H1 (cell line): ENCODE results near the gene MPHOSPH10. TPM values are rescaled to one million over a fixed set of nuclear protein-coding genes. Genes with fewer than 3 reads are reported as not detected.

Source experiments
- CBX8 ChIP-seq: fragments of 300-800, 300-1000 bp; sonication (generic); IDR thresholded peaks from 2 replicates; pipeline ENCODE4 v1.7.1; 2016; ENCODE audit warnings: low read depth, low read length, borderline replicate concordance
- JUN ChIP-seq: IDR thresholded peaks from 2 replicates; pipeline ENCODE4 v1.6.1; 2011; ENCODE audit warnings: low read depth, mild to moderate bottlenecking, improper control_type of control experiment, low read length
- SAP30 ChIP-seq: fragments of 300-600 bp; sonication (generic); IDR thresholded peaks from 2 replicates; pipeline ENCODE4 v1.7.1; 2012; ENCODE audit warnings: low read length, moderate library complexity, mild to moderate bottlenecking, inconsistent platforms; ENCODE audit not compliant: insufficient read depth, insufficient replicate concordance
- TCF12 ChIP-seq: IDR thresholded peaks from 2 replicates; pipeline ENCODE4 v1.6.1; 2011; ENCODE audit warnings: low read depth, mild to moderate bottlenecking, low read length
- YY1 ChIP-seq: IDR thresholded peaks from 2 replicates; pipeline ENCODE4 v1.6.1; 2011; ENCODE audit warnings: low read depth, mild to moderate bottlenecking, low read length
- polyA plus RNA-seq, 7 experiments: library from polyadenylated mRNA; depleted of rRNA in 3 of 7; stranded (reverse) in 5 of 7; unstranded in 2 of 7; fragments of >200 nt in 5 of 7; fragments of 200-250 nt in 2 of 7; gene quantifications; 1 replicate in 5 of 7; 2 replicates in 1 of 7; 4 replicates in 1 of 7; pipeline versions ENCODE4 v1.2.1 to v1.2.3, GENCODE V29; 2011 to 2013; ENCODE audit warnings: missing spikeins in 2 of 7, mixed read lengths in 2 of 7
- total RNA-seq: library from RNA; stranded (reverse); fragmentation: NEBNext Ultra II Directional; extraction: Animal tissue kit (Norgen Biotek cat#: 25700); gene quantifications from 2 replicates; pipeline ENCODE4 v1.2.1, GENCODE V29; 2021
- TF ChIP-seq, protein P1 (sequence below): IDR thresholded peaks from 2 replicates; pipeline ENCODE4 v1.6.1; 2012; ENCODE audit warnings: low read length, inconsistent platforms
- TF ChIP-seq, protein P2 (sequence below): IDR thresholded peaks from 2 replicates; pipeline ENCODE4 v1.6.1; 2011; ENCODE audit warnings: low read length, improper control_type of control experiment

Gene MPHOSPH10
- total and polyA plus RNA-seq, 2 of the 8 experiments (the other 6 are each of a cell fraction or from before 2014, with no cell fraction given), result 4.5 to 39.1 TPM

DNA sequence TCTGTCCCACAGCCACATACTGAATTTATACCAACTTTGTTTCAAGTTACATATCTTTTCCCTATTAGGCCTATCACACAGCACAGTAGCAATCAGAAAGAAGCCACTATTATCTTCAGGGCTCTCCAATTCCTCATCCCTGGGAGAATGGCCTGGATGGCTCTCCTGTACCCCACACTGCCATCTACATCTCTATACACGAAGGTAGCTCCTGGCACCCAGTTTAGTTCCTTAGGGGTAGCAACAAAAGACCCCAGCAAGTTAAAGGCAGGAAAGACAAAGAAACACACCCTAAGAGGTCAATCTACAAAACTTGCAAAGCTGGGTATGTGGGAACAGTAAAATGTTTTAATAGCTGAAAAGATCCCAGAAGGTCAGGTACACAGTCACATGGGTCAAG is 56.5 kb downstream of the MPHOSPH10 start (continued):
- TF ChIP-seq JUN (no peak), CBX8 (no peak), SAP30 (no peak), YY1 (no peak), TCF12 (no peak)
- TF ChIP-seq, protein P1, sequence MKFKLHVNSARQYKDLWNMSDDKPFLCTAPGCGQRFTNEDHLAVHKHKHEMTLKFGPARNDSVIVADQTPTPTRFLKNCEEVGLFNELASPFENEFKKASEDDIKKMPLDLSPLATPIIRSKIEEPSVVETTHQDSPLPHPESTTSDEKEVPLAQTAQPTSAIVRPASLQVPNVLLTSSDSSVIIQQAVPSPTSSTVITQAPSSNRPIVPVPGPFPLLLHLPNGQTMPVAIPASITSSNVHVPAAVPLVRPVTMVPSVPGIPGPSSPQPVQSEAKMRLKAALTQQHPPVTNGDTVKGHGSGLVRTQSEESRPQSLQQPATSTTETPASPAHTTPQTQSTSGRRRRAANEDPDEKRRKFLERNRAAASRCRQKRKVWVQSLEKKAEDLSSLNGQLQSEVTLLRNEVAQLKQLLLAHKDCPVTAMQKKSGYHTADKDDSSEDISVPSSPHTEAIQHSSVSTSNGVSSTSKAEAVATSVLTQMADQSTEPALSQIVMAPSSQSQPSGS, result no peak
- TF ChIP-seq, protein P2, sequence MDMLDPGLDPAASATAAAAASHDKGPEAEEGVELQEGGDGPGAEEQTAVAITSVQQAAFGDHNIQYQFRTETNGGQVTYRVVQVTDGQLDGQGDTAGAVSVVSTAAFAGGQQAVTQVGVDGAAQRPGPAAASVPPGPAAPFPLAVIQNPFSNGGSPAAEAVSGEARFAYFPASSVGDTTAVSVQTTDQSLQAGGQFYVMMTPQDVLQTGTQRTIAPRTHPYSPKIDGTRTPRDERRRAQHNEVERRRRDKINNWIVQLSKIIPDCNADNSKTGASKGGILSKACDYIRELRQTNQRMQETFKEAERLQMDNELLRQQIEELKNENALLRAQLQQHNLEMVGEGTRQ, result no peak
- TF ChIP-seq, all 59 proteins: peak for 0
